GM21528 (cell line): ENCODE results near the gene TNK2.

Experiments
- ATAC-seq: cut with Tn5 transposase; IDR thresholded peaks from one replicate; pipeline ENCODE4 v1.9.1; 2021; ENCODE audit warnings: mild to moderate bottlenecking, moderate library complexity; ENCODE audit not compliant: unreplicated experiment, low FRiP score

The TNK2 gene

GRCh38 chr3:195886181-195887141, 21.9 kb downstream of the TNK2 start:
- ATAC-seq, result no peak

- no peak for ATAC-seq
Observed at GRCh38 chr3:195885036-195885891, 23.1 kb downstream of the TNK2 start.

GRCh38 chr3:195884691-195885035, 23.7 kb downstream of the TNK2 start:
- no peak for ATAC-seq

GRCh38 chr3:195883801-195884200, 24.6 kb downstream of the TNK2 start:
- no peak for ATAC-seq

GRCh38 chr3:195883160-195883559, 25.2 kb downstream of the TNK2 start:
- no peak for ATAC-seq

- ATAC-seq, result no peak
Observed at GRCh38 chr3:195882002-195882441, 26.3 kb downstream of the TNK2 start.

GRCh38 chr3:195881276-195881988, 26.9 kb downstream of the TNK2 start:
- ATAC-seq, result no peak

GRCh38 chr3:195880037-195880431, 28.3 kb downstream of the TNK2 start:
- no peak for ATAC-seq

GRCh38 chr3:195879416-195880036, 28.8 kb downstream of the TNK2 start:
- no peak for ATAC-seq

GRCh38 chr3:195878424-195879274, 29.7 kb downstream of the TNK2 start:
- ATAC-seq, result no peak

- no peak for ATAC-seq
Observed at GRCh38 chr3:195877767-195878423, 30.5 kb downstream of the TNK2 start.

- no peak for ATAC-seq
Observed at GRCh38 chr3:195877136-195877715, 31.1 kb downstream of the TNK2 start.

- ATAC-seq, result no peak
Observed at GRCh38 chr3:195876297-195877064, 31.9 kb downstream of the TNK2 start.

GRCh38 chr3:195875482-195876236, 32.7 kb downstream of the TNK2 start:
- ATAC-seq, result no peak

GRCh38 chr3:195873971-195874370, 34.4 kb downstream of the TNK2 start:
- no peak for ATAC-seq

GRCh38 chr3:195873281-195873887, 35.0 kb downstream of the TNK2 start:
- ATAC-seq, result no peak

GRCh38 chr3:195872800-195873199, 35.6 kb downstream of the TNK2 start:
- ATAC-seq, result no peak
